Liver (tissue), 9 donors: ENCODE data around the gene MXRA8. TPM values are rescaled to one million over a fixed set of nuclear protein-coding genes. Genes with fewer than 3 reads are reported as not detected.

ENCODE experiments used
- DNase-seq: peaks from one replicate; pipeline ENCODE4 v3.0.0-alpha.2; 2017; ENCODE audit warnings: low spot score
- H3K27ac ChIP-seq, 2 donors: one replicate each; pipeline ENCODE4 v1.7.0; 2013; ENCODE audit warnings: inconsistent platforms in 2 of 2, low read length in 2 of 2, control low read depth in 1 of 2, low read depth in 1 of 2, mild to moderate bottlenecking in 1 of 2
- H3K27me3 ChIP-seq, 4 donors: one replicate each; pipeline versions ENCODE4 v1.6.1 to v1.7.0; 2013; ENCODE audit warnings: low read length in 3 of 4, inconsistent platforms in 1 of 4, mild to moderate bottlenecking in 1 of 4, moderate library complexity in 1 of 4; ENCODE audit not compliant: control insufficient read depth in 4 of 4, insufficient read depth in 4 of 4
- H3K36me3 ChIP-seq, 4 donors: one replicate each; pipeline versions ENCODE4 v1.6.1 to v1.7.0; 2013; ENCODE audit warnings: low read length in 3 of 4, mild to moderate bottlenecking in 3 of 4, low read depth in 1 of 4, moderate library complexity in 1 of 4; ENCODE audit not compliant: control insufficient read depth in 4 of 4, insufficient read depth in 3 of 4
- H3K4me1 ChIP-seq, 4 donors: one replicate each; pipeline versions ENCODE4 v1.6.1 to v1.7.0; 2013; ENCODE audit warnings: low read length in 3 of 4, mild to moderate bottlenecking in 3 of 4, moderate library complexity in 1 of 4; ENCODE audit not compliant: control insufficient read depth in 4 of 4, insufficient read depth in 4 of 4
- H3K4me3 ChIP-seq, 3 donors: one replicate each; pipeline versions ENCODE4 v1.6.1 to v1.7.0; 2013; ENCODE audit warnings: low read length in 3 of 3, control low read depth in 1 of 3, low read depth in 1 of 3, mild to moderate bottlenecking in 1 of 3
- H3K9ac ChIP-seq, 2 donors: one replicate each; pipeline ENCODE4 v1.7.0; 2013; ENCODE audit warnings: low read length in 2 of 2, mild to moderate bottlenecking in 2 of 2, moderate library complexity in 2 of 2, control low read depth in 1 of 2, low read depth in 1 of 2
- H3K9me3 ChIP-seq, 4 donors: one replicate each; pipeline versions ENCODE4 v1.6.1 to v1.7.0; 2013; ENCODE audit warnings: low read length in 3 of 4; ENCODE audit not compliant: control insufficient read depth in 4 of 4
- ATF3 ChIP-seq: IDR thresholded peaks from 2 replicates; pipeline ENCODE4 v1.6.1; 2016; ENCODE audit warnings: antibody characterized with exemption
- CTCF ChIP-seq: fragments of 150-350 bp; IDR thresholded peaks from 2 replicates; pipeline ENCODE4 v1.5.1; 2017; ENCODE audit warnings: improper control_type of control experiment, low read depth, low read length; ENCODE audit not compliant: missing input control
- EGR1 ChIP-seq, 2 donors: IDR thresholded peaks; 2 replicates each; pipeline ENCODE4 v1.6.1; 2016 to 2018; ENCODE audit warnings: antibody characterized with exemption in 2 of 2, low read depth in 2 of 2
- FOXA1 ChIP-seq: IDR thresholded peaks from 2 replicates; pipeline ENCODE4 v1.6.1; 2016; ENCODE audit warnings: antibody characterized with exemption
- FOXA2 ChIP-seq: IDR thresholded peaks from 2 replicates; pipeline ENCODE4 v1.6.1; 2016; ENCODE audit warnings: antibody characterized with exemption
- GABPA ChIP-seq, 2 donors: IDR thresholded peaks in 1 of 2; conservative IDR thresholded peaks in 1 of 2; 2 replicates each; pipeline ENCODE4 v1.6.1; 2016; ENCODE audit warnings: antibody characterized with exemption in 2 of 2, mild to moderate bottlenecking in 1 of 2, moderate library complexity in 1 of 2
- HNF4A ChIP-seq, 2 donors: conservative IDR thresholded peaks; 2 replicates each; pipeline ENCODE4 v1.6.1; 2016; ENCODE audit warnings: antibody characterized with exemption in 2 of 2, mild to moderate bottlenecking in 2 of 2
- JUND ChIP-seq, 2 donors: IDR thresholded peaks; 2 replicates each; pipeline ENCODE4 v1.6.1; 2016; ENCODE audit warnings: antibody characterized with exemption in 2 of 2
- MAX ChIP-seq: IDR thresholded peaks from 2 replicates; pipeline ENCODE4 v1.6.1; 2016; ENCODE audit warnings: antibody characterized with exemption
- NR2F2 ChIP-seq: IDR thresholded peaks from 2 replicates; pipeline ENCODE4 v1.6.1; 2016; ENCODE audit warnings: antibody characterized with exemption
- RAD21 ChIP-seq, 2 donors: IDR thresholded peaks; 2 replicates each; pipeline ENCODE4 v1.6.1; 2016; ENCODE audit warnings: antibody characterized with exemption in 2 of 2, mild to moderate bottlenecking in 2 of 2
- REST ChIP-seq: IDR thresholded peaks from 2 replicates; pipeline ENCODE4 v1.6.1; 2016; ENCODE audit warnings: antibody characterized with exemption, mild to moderate bottlenecking
- RXRA ChIP-seq, 2 donors: IDR thresholded peaks; 2 replicates each; pipeline ENCODE4 v1.6.1; 2017 to 2018; ENCODE audit warnings: antibody characterized with exemption in 2 of 2, mild to moderate bottlenecking in 1 of 2
- SP1 ChIP-seq: IDR thresholded peaks from 2 replicates; pipeline ENCODE4 v1.6.1; 2018; ENCODE audit warnings: antibody characterized with exemption, mild to moderate bottlenecking
- TAF1 ChIP-seq: conservative IDR thresholded peaks from 2 replicates; pipeline ENCODE4 v1.6.1; 2016; ENCODE audit warnings: antibody characterized with exemption, mild to moderate bottlenecking
- YY1 ChIP-seq: IDR thresholded peaks from 2 replicates; pipeline ENCODE4 v1.6.1; 2016; ENCODE audit warnings: antibody characterized with exemption, mild to moderate bottlenecking
- ZBTB33 ChIP-seq: IDR thresholded peaks from 2 replicates; pipeline ENCODE4 v1.6.1; 2016; ENCODE audit warnings: antibody characterized with exemption
- WGBS: extraction: QIAGEN DNeasy Blood & Tissue Kit; methylation state at CpG from one replicate; pipeline ENCODE4 v1.1.7; 2013; 5-methylcytosine and 5-hydroxymethylcytosine counted together
- polyA plus RNA-seq, 2 donors: library from polyadenylated mRNA; stranded (reverse) in 1 of 2; unstranded in 1 of 2; fragments of 200-250 nt in 1 of 2; fragments of >200 nt in 1 of 2; fragmentation: Nextera tagmentation in 1 of 2; extraction: Ambion mirVana in 1 of 2; gene quantifications; one replicate each; pipeline versions ENCODE4 v1.2.1 to v1.2.3, GENCODE V29; 2013 to 2015
- total RNA-seq, 2 donors: library from RNA; depleted of rRNA; stranded (reverse); fragments of >200 nt; gene quantifications; one replicate each; pipeline ENCODE4 v1.2.3, GENCODE V29; 2014
- donor health status: healthy.
- donor health status: healthy.
- donor health status: healthy.
- donor health status: healthy.
- donor health status: healthy.

MXRA8 gene
- total and polyA plus RNA-seq, 4 donors: 1.8 to 5.9 (median 4.2) TPM

- no peaks in the 10 kb centered on the region for H3K9me3 ChIP-seq
- H3K4me1 ChIP-seq: peaks cover 28 to 42% (median 40%) of the 10 kb centered on the region in 4 donors
- no peaks in the 10 kb centered on the region for H3K27me3 ChIP-seq
- no peak overlapping the region for H3K9ac ChIP-seq
- peaks cover 0 to 31% (median 11%) of the 10 kb centered on the region in 4 donors for H3K36me3 ChIP-seq
- no peak for TF ChIP-seq TAF1
- TF ChIP-seq RXRA (IDR thresholded peaks at IDR 0.05): no peak
- TF ChIP-seq FOXA1: no peak
- no peak for TF ChIP-seq YY1
- no peak for TF ChIP-seq MAX
- no peak for TF ChIP-seq GABPA (IDR thresholded peaks at IDR 0.05 in 1 of 2, conservative IDR thresholded peaks at IDR 0.05 in 1 of 2)
- no peak for TF ChIP-seq SP1
- no peak for TF ChIP-seq EGR1 (IDR thresholded peaks at IDR 0.05; ENCODE audit: low read depth in 2 of 2)
- TF ChIP-seq CTCF: no peak
- TF ChIP-seq JUND (IDR thresholded peaks at IDR 0.05): no peak
- TF ChIP-seq REST: no peak
- TF ChIP-seq RAD21 (IDR thresholded peaks at IDR 0.05): no peak
- no peak for TF ChIP-seq FOXA2
- TF ChIP-seq HNF4A (conservative IDR thresholded peaks at IDR 0.05): no peak
- TF ChIP-seq NR2F2: no peak
- TF ChIP-seq ZBTB33: no peak
- no peak for TF ChIP-seq ATF3
- H3K4me3 ChIP-seq: no peak overlapping the region
- H3K27ac ChIP-seq: no peak overlapping the region
- DNase-seq: no peak
- 97% methylated on average over 28 of the region's 28 CpGs for WGBS
Observed at GRCh38 chr1:1342061-1342562, 16.2 kb downstream of the MXRA8 start.
